DND-41 (cell line): ENCODE measurements around the gene ATP8A2.

ENCODE experiments used
- CTCF ChIP-seq: IDR thresholded peaks from 2 replicates; pipeline ENCODE4 v1.5.1; 2012; ENCODE audit warnings: borderline replicate concordance, low read length, moderate library complexity, mild to moderate bottlenecking; ENCODE audit not compliant: poor library complexity, severe bottlenecking; ENCODE audit errors: extremely low read depth
- EZH2 ChIP-seq: IDR thresholded peaks from 3 replicates; pipeline ENCODE4 v1.6.1; 2012; ENCODE audit warnings: borderline replicate concordance, low read depth, mild to moderate bottlenecking, moderate library complexity, low read length, inconsistent platforms; ENCODE audit not compliant: severe bottlenecking

DNA sequence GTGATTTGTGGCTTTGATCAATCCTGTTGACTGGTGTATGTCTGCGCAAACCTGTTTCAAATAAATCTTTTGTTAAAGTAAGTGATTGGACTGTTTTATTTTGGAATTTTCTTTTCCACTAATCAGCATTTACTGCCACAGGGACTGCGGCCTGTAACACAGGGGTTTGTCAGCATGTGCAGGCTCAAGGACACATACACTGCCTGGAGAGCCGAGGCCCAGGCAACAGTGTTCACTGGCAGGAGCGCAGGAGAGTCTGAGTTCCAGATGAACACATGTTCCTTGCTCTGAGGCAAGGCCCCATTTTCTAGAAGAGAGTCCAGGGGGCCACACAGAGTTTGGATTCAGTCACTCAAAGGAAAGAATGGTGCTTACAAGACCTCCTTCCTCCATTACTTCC is 654.0 kb downstream of the ATP8A2 start:
- TF ChIP-seq CTCF (no peak), EZH2 (no peak)
